Measurements from ENCODE around the gene TRIP10.

Gene TRIP10

GRCh38 chr19:6723108-6723618 lies 16.3 kb upstream of the TRIP10 start:
- intact Hi-C loops (cut with DNase I) = no loop called here
- DNase-seq = peak in 38 of 42 donors; percentile 26 to 86 (median 60)

- peak in 6 of 42 donors; percentile 23 to 48 (median 31) for DNase-seq
- intact Hi-C loops (cut with DNase I) = no loop called here
These were observed 15.7 kb upstream of the TRIP10 start for GRCh38 chr19:6723738-6724137.

- DNase-seq = no peak
- intact Hi-C loops (cut with DNase I) = no loop called here
These were observed 14.6 kb upstream of the TRIP10 start for GRCh38 chr19:6724631-6725492.

- no peak for DNase-seq
- intact Hi-C loops (cut with DNase I) = no loop called here
These were observed 13.8 kb upstream of the TRIP10 start for GRCh38 chr19:6725513-6726231.

- peak in 24 of 42 donors; percentile 13 to 63 (median 38) for DNase-seq
- intact Hi-C loops (cut with DNase I) = no loop called here
These were observed 11.1 kb upstream of the TRIP10 start for GRCh38 chr19:6728346-6728745.

- DNase-seq = no peak
These were observed 9.8 kb upstream of the TRIP10 start for GRCh38 chr19:6729573-6730152.

GRCh38 chr19:6730153-6730804 lies 9.2 kb upstream of the TRIP10 start:
- DNase-seq = peak in 41 of 42 donors; percentile 31 to 86 (median 66)
- intact Hi-C loops (cut with DNase I) = loop anchor here (10.0 kb wide), 1 partner anchor 195 kb away; the partner anchor contains the start of gene TNFSF9

More at GRCh38 chr19:6729573-6730152, 9.8 kb upstream of the TRIP10 start:
- intact Hi-C loops (cut with DNase I) = loop anchor here (10.0 kb wide), 1 partner anchor 195 kb away; the partner anchor contains the start of gene TNFSF9

- DNase-seq = no peak
- intact Hi-C loops (cut with DNase I) = loop anchor here (10.0 kb wide), 1 partner anchor 196 kb away; the partner anchor contains the start of gene TNFSF9
These were observed 8.4 kb upstream of the TRIP10 start for GRCh38 chr19:6730941-6731670.

- intact Hi-C loops (cut with DNase I) = loop anchor here (10.0 kb wide), 1 partner anchor 197 kb away; the partner anchor contains the start of gene TNFSF9
- no peak for DNase-seq
These were observed 7.7 kb upstream of the TRIP10 start for GRCh38 chr19:6731822-6732221.

GRCh38 chr19:6732803-6733337 lies 6.6 kb upstream of the TRIP10 start:
- intact Hi-C loops (cut with DNase I) = loop anchor here (10.0 kb wide), 1 partner anchor 198 kb away; the partner anchor contains the start of gene TNFSF9
- no peak for DNase-seq

- intact Hi-C loops (cut with DNase I) = loop anchor here (10.0 kb wide), 1 partner anchor 199 kb away; the partner anchor contains the start of gene TNFSF9
- no peak for DNase-seq
These were observed 6.0 kb upstream of the TRIP10 start for GRCh38 chr19:6733338-6734095.

GRCh38 chr19:6734096-6734696 lies 5.3 kb upstream of the TRIP10 start:
- DNase-seq = no peak
- intact Hi-C loops (cut with DNase I) = loop anchor here (10.0 kb wide), 1 partner anchor 199 kb away; the partner anchor contains the start of gene TNFSF9

GRCh38 chr19:6735181-6735911 lies 4.1 kb upstream of the TRIP10 start:
- intact Hi-C loops (cut with DNase I) = loop anchor here (5.0 to 10.0 kb wide), 2 partner anchors 127 to 201 kb away; partner anchors contain the start of gene TNFSF9
- DNase-seq = no peak

GRCh38 chr19:6736169-6736916 lies 3.1 kb upstream of the TRIP10 start:
- DNase-seq = peak in 41 of 42 donors; percentile 39 to 86 (median 66)
- intact Hi-C loops (cut with DNase I) = loop anchor here (5.0 to 10.0 kb wide), 2 partner anchors 126 to 202 kb away; partner anchors contain the start of gene TNFSF9

- peak in 4 of 42 donors; percentile 29 to 66 (median 40) for DNase-seq
- intact Hi-C loops (cut with DNase I) = loop anchor here (5.0 to 10.0 kb wide), 2 partner anchors 125 to 202 kb away; partner anchors contain the start of gene TNFSF9
These were observed 2.6 kb upstream of the TRIP10 start for GRCh38 chr19:6736917-6737283.

All from head of caudate nucleus (tissue), 42 donors.